ENCODE measurements around the gene HLA-A.

DNA sequence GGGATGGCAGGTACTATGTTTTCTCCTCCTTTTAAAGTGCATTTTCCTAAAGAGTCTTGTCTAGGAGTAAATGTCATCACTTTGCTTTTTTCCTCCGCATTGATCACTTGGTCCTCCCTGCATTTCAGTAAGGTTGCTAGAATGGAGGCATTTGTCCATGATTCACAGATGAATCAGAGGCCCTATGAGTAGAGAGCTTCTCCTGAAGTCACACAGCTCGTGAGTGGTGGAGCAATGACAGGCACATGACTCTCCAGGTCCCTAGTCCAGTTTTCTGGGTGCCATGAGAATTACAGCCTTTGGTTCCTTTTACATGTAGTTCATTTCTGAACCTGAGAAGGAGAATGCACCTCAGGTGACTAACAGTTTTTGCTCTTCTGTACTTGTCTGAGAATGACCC is 50.5 kb downstream of the HLA-A start:
- TF ChIP-seq, protein P1, sequence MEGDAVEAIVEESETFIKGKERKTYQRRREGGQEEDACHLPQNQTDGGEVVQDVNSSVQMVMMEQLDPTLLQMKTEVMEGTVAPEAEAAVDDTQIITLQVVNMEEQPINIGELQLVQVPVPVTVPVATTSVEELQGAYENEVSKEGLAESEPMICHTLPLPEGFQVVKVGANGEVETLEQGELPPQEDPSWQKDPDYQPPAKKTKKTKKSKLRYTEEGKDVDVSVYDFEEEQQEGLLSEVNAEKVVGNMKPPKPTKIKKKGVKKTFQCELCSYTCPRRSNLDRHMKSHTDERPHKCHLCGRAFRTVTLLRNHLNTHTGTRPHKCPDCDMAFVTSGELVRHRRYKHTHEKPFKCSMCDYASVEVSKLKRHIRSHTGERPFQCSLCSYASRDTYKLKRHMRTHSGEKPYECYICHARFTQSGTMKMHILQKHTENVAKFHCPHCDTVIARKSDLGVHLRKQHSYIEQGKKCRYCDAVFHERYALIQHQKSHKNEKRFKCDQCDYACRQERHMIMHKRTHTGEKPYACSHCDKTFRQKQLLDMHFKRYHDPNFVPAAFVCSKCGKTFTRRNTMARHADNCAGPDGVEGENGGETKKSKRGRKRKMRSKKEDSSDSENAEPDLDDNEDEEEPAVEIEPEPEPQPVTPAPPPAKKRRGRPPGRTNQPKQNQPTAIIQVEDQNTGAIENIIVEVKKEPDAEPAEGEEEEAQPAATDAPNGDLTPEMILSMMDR (IDR thresholded peaks at IDR 0.05): no peak
- TF ChIP-seq EP300 (IDR thresholded peaks at IDR 0.05) (no peak), POLR2AphosphoS5 (IDR thresholded peaks at IDR 0.05) (no peak), POLR2A (IDR thresholded peaks at IDR 0.05) (no peak)

Measured in sigmoid colon (tissue), 4 donors.